NB4 (cell line): ENCODE results near the gene SERPINF2.

Experiments
- MYC ChIP-seq: IDR thresholded peaks from 2 replicates; pipeline ENCODE4 v1.6.1; 2011; ENCODE audit warnings: low read depth, low read length
- POLR2A ChIP-seq: IDR thresholded peaks from 2 replicates; pipeline ENCODE4 v1.6.1; 2011; ENCODE audit warnings: mild to moderate bottlenecking; ENCODE audit not compliant: insufficient read length; ENCODE audit errors: extremely low read depth
- TF ChIP-seq, protein P1 (sequence below): IDR thresholded peaks from one replicate; pipeline ENCODE4 v1.5.1; 2012; ENCODE audit warnings: low read depth, low read length

- TF ChIP-seq, protein P1, sequence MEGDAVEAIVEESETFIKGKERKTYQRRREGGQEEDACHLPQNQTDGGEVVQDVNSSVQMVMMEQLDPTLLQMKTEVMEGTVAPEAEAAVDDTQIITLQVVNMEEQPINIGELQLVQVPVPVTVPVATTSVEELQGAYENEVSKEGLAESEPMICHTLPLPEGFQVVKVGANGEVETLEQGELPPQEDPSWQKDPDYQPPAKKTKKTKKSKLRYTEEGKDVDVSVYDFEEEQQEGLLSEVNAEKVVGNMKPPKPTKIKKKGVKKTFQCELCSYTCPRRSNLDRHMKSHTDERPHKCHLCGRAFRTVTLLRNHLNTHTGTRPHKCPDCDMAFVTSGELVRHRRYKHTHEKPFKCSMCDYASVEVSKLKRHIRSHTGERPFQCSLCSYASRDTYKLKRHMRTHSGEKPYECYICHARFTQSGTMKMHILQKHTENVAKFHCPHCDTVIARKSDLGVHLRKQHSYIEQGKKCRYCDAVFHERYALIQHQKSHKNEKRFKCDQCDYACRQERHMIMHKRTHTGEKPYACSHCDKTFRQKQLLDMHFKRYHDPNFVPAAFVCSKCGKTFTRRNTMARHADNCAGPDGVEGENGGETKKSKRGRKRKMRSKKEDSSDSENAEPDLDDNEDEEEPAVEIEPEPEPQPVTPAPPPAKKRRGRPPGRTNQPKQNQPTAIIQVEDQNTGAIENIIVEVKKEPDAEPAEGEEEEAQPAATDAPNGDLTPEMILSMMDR, result no peak
- no peak for TF ChIP-seq POLR2A
- no peak for TF ChIP-seq MYC
Measured at GRCh38 chr17:1710807-1711553, 31.7 kb upstream of the SERPINF2 start.
